GM18873 (cell line): ENCODE measurements around the gene SNAPIN.
"Not testable (repeated sequence)": the region's sequence is repeated elsewhere in the genome, so short reads cannot be mapped to it uniquely, and the experiment has no call there.

ENCODE experiments used
- ATAC-seq: cut with Tn5 transposase; IDR thresholded peaks from one replicate; pipeline ENCODE4 v1.9.1; 2021; ENCODE audit warnings: mild to moderate bottlenecking, moderate library complexity, moderate number of reproducible peaks; ENCODE audit not compliant: unreplicated experiment, low FRiP score

Gene SNAPIN

DNA sequence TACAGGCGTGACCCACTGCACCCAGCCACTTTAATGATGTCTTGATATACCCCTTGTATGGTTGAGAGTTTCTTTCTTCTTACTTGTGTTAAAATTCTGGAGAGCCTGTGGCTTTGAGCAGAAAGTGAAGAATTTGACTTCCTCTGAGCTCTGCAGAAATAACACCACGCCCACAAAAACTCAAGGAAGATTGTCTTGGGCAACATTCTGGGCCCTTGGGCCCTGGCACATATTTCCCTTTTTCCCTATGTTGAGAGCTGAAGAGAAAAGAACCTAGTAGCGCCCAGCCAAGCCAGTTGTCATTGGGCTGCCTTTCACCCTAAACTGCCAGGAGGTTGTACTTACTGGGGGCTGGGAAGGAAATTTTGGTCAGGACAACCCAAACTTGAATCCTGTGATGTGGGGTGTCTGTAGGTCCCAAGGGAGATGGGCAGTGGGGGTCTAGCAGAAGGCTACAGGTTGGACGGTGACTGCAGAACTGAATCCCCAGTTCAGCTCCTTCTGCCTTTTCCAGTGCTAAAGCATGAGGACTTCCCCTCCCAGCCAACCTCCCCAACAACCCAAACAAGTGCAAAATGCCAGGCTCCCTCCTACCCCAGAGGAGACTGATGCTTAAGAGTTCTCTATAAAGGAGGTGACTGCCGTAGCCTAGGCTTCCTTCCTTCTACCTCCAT is 11.7 kb upstream of the SNAPIN start:
- ATAC-seq: no peak

DNA sequence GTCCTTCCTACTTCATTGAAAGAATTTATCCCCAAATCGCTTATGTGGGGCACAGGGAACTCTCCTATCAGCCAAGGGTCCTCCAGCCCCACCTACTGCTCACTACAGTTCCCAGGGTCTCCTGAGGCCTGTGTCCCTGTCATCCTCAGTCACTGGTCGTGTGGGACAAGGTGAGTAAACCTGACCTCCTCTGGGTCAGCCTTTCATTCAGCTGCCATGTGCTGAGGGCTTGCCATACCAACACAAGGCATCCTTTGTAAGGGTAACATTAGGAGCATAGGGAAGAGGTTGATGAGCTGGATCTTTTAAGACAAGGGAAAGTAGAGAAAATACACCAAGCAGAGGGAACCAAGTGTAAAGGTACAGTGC is 11.2 kb upstream of the SNAPIN start:
- ATAC-seq: no peak

DNA sequence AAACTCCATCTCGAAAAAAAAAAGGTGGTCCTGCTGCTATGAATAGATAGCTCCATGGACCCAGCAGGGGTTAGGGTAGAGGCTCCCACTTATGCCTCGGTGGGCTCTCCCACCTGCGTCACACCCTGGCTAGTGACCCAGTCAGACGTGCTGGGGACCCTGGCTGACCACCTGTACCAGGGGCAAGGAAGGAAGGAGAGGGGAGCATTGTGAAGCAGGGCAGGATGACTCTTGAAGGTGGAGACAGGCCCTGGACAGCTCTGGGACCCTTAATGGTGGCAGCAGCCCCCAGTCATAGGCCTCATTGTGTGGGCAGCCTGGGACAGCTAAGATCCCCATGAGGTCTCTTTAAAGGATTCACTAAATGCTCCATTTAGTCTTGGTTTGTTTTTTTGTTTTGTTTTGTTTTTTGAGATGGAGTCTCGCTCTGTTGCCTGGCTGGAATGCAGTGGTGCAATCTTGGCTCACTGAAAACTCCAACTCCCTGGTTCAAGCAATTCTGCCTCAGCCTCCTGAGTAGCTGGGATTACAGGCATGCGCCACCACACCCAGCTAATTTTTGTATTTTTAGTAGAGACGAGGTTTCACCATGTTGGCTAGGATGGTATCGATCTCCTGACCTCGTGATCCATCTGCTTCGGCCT is 10.4 kb upstream of the SNAPIN start:
- ATAC-seq: no peak

DNA sequence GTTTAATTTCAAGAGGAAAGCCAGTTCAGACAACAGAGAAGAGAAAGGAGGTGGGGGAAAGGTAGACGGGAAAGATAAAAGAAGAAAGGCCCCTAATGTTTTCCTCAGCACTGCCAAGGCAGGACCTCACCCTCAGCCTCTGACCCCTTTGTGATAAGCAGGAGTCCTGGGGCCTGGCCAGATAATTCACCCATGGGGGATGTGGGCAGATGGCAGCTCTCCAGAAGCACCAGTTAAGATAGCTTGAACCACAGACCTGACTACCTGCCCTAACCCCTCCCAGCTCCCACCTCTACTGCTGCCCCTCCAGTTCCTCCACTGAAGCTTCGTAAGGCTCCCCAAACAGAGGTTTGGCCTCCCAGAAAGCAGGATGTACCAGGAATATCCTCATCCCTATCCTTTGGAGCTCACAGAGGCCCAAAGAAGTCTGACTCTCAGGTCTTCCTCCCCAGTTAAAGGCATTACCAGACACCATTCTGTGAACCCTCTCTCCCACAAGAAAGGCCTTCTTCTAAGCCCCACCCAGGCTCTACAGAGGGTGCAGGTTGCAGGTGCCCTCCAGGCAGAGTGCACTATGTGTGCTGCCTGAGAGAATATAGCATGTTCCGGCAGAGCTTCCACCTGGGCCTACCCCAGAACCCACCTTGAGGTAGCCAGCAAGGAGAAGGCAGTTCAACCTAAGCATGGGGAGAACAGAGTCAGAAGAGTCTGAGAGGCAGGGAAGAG is 9.2 kb upstream of the SNAPIN start:
- ATAC-seq: no peak

DNA sequence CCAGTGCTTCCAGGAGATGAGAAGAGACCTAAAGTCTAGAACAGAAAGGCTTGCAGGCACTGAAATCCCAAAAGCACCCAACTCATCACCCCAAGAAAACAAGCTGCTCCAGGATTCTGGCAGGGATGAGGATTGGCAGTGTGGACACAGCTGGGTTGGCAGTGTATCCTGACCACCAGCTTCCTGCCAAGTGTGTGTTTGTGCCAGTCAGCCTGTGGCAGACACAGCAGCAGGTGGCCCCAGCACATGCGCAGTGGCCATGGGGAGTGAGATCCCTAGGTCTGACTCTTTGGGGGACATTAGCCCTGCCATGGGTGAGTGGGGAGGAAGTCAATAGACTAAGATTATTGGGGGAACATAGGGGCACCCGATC is 8.7 kb upstream of the SNAPIN start:
- no peak for ATAC-seq

DNA sequence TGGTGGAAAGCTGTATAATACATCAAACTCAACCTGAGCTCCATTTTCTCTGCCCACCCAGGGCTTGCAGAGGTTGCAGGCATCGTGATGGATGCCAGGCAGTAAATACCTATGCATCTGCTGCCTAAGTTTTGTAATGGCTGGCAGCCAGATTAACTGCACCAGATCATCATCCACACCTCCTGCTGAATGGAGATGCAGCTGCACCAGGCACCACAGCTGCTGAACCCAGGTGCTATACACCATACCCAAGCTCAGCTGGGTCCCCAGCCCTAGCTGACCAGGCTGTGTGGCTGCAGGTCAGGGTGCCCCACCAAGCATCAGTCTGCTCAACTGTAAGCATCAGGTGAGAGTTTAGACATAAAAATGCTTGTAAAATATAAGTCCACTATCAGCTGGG is 6.7 kb upstream of the SNAPIN start:
- ATAC-seq: no peak

DNA sequence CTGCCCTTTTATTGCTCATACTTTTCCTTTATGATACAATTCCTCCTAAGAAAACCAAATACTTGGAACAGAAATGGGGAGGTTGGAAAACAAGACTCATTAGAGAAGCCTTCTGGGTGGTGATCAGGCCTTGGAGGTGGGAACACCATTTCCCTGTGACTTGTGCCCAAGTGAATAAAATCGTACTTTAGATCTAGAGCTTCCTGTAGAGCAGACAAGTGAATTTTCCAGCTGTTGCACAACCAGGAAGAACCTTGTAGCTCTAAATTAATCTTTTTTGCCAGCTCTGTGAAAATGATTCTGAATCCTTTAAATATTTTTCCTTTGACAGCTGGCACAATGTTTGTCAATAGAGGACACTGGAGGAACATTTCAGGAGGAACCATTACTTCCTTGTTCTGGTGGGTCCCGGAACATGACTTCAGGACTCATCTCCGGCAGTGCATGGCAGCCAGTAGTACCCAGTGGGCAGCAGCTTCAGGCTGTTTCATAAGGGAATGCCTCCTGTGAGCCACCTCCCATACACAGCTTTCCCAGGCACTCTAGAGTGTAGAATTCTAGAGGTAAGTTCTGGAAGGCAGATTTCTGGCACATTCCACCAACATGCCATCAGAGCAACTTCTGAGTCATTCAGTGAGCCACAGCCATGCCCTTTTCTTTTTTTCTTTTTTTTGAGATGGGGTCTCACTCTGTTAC is 5.5 kb upstream of the SNAPIN start:
- ATAC-seq: no peak

DNA sequence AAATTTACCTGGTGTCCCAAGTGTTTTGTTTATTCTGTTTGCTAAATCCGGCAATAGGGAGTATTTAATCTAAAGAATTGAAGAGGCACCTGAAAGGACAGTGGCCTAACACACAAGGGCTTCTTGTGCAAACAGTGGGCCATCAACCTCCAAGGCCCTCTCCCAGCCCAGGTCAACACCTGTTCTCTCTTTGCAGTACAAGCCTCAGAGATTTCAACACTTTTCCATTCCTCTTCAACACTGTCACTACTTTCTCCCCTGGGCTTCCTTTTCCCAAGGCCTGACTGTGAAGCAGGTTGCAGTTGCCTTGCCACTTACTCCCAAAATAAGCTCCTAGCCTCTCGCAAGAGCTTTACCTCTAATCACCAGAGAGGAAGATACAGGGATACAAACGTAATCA is 3.2 kb upstream of the SNAPIN start:
- ATAC-seq: no peak

DNA sequence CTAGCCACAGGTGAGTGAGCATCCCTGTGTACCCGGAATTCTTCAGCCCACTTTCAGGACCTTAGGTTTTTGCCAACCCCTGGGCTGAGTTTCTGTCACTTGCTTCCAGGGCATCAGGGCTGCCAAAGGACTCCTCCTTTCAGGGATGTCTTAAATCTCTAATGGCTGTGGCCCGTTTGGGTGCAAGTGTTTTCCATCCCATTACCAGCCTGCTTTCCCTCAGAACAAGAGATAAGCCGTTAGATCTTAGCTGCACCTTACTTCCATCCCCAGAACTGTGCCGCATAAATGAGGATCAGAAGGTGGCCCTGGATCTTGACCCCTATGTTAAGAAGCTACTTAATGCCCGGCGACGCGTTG is 652 bp downstream of the SNAPIN start:
- no peak for ATAC-seq

DNA sequence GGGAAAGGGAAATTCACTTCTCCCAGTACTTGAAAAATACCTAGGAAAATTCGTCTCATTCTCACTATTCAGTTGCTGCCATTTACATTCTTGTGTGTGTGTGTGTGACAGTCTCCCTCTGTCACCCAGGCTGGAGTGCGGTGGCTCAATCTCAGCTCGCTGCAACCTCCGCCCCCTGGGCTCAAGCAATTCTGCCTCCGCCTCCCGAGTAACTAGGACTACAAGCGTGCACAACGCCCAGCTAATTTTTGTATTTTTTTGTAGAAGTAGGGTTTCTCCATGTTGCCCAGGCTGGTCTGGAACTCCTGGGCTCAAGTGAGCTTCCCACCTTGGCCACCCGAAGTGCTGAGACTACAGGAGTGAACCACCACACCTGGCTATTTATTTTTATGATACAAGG is 1.2 kb downstream of the SNAPIN start:
- ATAC-seq: no peak

DNA sequence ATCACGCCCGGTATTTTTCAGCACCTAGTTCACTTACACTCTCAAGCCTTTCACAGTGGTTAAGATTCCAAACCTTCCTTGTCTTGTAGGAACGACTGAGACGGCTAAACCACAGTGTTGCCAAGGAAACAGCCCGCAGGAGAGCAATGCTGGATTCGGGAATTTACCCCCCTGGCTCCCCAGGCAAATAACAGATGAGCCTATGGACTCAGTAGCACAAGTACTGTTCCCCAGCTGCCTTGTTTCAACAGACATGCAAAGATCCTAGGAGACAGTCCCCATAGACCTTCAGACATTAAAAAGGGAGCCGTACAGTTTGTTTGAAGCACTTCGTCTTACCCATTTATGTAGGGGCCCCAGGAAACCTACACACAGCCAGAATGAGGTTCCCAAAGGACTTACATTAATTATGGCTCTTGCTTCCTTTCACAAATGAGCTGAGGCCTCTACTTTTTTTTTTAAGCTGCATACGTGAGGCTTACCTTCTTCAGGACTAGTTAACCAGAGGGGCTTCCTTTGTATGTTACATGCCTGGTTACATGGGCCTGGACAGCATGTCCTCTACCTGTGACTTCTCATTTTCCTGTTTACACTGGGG is 2.7 kb downstream of the SNAPIN start:
- no peak for ATAC-seq

DNA sequence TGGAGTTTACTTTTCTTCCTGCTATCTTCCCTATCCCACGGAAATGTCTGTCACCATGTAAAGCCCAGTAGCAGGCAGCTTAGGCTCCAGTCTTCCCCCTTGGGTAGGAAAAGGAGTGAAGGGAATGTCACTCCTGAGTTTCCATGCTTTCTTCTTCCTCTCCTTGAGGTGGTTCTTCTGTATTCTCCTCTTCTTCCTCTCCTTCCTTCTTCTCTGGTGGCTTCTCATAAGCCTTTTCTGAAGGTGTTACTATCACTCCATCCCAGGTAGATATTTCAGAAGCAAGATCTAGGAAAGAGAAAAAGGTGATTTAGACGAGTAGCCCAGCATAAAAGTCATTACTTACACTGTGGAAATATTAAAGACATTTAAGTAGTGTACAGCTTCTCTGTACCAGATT is 3.8 kb downstream of the SNAPIN start:
- ATAC-seq: no peak

DNA sequence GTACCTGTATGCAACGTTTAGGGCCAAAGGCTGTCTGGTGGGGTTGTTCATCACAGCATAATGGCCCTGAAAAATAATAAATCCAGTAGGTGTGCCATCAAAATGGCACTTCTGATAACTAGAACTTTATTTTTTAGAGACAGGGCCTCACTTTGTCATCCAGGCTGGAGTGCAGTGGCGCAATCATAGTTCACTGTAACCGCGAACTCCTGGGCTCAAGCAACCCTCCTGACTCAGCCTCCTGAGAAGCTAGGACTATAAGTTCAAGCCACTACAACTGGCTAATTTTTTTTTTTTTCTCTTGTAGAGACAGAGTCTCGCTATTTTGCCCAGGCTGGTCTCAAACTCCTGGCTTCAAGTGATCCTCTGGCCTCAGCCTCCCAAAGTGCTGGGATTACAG is 4.7 kb downstream of the SNAPIN start:
- ATAC-seq: no peak

DNA sequence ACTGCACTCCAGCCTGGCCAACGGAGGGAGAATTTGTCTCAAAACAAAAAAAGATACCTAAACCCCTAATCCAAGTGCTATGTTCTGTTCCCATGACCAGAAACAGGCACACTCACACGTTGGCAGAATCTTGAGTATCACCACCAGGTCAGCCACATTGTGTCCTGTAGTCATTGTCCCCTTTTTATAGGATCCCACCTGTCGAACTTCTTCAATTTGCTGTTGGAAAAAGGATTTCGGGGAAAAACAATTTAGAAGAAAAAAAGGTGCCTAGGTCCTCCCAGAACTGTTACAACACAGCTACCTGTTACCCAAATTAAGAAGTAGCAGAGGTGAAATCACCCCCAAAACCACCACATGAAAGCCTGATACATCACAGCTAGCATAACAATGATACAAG is 8.9 kb downstream of the SNAPIN start:
- no peak for ATAC-seq

DNA sequence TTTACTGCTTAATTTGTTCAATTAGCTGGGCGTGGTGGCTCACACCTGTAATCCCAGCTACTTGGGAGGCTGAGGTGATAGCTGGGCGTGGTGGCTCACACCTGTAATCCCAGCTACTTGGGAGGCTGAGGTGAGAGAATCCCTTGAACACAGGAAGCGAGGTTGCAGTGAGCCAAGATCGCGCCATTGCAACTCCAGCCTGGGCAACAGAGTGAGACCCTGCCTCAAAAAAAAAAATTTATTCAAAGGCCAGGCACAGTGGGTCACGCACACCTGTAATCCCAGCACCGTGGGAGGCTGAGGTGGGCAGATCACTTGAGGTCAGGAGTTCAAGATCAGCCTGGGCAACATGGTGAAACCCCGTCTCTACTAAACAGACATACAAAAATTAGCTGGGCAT is 10.2 kb downstream of the SNAPIN start:
- not testable (repeated sequence) for ATAC-seq

DNA sequence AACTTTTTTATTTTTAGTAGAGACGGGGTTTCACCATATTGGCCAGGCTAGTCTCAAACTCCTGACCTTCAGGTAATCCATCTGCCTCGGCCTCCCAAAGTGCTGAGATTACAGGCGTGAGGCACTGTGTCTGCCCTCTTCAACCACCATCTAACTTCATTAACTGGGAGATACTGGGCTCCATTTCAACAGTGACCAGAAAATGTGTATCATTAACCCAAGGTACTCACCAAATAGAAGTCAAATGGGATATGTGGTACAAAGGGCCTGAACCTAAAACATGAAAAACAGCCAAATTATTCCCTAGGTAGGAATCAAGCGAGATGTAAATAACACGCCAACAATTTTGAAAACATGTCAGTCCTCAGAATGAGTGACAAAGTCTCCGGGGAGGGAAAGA is 11.1 kb downstream of the SNAPIN start:
- ATAC-seq: no peak

DNA sequence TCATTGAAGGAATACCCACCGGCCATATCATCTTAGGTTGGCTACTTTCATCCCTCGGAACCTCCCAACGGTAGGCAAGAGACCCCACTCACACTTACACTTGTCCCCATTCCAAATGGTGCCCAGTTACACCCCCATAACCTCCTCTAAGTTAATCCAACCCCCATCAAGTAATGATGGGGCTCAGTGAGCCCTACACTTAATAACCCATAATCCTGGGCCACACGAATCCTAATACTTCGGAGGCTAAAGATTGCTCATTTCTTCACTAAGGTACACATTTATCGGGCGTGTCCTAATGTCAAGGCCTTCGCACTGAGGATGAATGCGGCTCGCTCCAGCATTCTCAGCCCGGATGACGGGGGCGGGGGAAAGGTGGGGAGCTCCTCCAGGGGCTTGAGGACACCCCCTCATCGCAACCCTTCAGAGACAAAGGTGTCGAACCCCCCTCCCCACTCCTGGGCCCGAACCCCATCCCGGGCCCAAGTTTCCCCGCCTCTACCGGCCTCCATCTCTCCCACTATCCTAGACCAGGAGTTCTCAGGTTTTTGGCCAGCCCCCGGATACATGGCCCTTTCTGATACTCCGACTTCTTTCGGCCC is 11.9 kb downstream of the SNAPIN start:
- no peak for ATAC-seq

DNA sequence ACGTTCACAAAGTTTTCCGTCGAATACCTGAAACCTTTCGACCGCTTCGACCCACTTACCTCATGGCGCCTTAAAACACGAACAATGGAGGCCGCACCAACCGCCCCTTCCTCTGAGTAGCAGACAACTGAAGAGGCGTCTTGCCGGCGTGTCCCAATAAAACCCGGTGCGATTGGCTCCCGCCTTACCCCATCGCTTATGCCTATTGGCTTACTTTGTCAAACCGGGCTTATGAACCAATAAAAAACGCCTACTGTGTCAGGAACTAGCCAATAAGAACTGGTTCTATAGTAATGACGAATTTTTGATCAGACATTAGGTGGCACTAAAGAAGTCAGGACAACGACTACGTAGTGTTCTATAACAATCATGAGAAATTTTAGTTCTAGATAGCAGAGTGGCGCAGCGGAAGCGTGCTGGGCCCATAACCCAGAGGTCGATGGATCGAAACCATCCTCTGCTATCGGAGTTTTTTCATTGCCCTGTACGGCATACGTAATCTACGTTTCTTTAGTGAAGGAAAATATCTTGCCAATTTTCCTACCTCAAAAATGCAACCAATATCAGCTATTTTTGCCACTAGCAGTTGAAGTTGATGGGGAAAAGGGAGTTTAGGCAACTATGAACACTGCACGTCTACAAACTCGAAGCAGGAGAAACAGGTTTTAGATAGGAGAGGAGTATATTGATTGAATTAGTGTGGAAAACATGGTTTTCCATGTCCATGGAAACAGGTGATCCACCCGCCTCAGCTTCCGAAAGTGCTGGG is 12.5 kb downstream of the SNAPIN start, which contains the start of gene ILF2:
Gene ILF2, minus strand, starts transcription at position 135 of the 769 bp plus-strand sequence. Its CDS starts 71 bp downstream, at position 64.
- peak; percentile 93 for ATAC-seq

DNA sequence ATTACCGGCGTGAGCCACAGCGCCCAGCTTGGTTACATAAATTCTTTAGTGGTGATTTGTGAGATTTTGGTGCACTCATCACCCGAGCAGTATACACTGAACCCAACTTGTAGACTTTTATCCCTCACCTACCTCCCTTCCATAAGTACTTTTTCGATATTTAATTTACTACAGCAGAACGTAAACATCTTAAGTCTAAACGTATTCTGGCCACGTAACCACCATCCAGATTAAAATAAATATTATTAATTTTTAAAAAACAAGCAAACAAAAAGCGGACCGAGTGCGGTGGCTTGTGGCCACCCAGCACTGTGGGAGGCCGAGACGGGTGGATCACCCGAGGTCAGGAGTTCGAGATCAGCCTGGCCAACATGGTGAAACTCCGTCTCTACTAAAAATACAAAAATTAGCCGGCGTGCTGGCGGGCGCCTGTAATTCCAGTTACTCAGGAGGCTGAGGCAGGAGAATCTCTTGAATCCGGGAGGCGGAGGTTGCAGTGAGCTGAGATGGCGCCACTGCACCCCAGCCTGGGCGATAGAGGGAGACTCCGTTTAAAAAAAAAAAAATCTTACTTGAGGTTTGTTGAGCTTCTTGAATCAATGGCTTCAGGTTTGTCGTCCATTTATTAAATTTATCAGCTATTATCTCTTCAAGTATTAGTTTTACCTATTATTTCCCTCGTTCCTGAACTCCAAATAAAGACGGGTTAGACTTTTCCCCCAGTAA is 13.3 kb downstream of the SNAPIN start:
- peak; percentile 6 for ATAC-seq
